Stimulated activated CD4-positive, alpha-beta T cell treated with anti-CD3 and anti-CD28 coated beads, Interleukin-15, amount 100 ng/mL, for 48 hours (primary cell): ENCODE results near the gene INPP4A.

Experiments used
- DNase-seq, 2 donors: peaks; one replicate each; pipeline ENCODE4 v3.0.0-alpha.2; 2020; ENCODE audit warnings: low read depth in 2 of 2

INPP4A gene

DNA sequence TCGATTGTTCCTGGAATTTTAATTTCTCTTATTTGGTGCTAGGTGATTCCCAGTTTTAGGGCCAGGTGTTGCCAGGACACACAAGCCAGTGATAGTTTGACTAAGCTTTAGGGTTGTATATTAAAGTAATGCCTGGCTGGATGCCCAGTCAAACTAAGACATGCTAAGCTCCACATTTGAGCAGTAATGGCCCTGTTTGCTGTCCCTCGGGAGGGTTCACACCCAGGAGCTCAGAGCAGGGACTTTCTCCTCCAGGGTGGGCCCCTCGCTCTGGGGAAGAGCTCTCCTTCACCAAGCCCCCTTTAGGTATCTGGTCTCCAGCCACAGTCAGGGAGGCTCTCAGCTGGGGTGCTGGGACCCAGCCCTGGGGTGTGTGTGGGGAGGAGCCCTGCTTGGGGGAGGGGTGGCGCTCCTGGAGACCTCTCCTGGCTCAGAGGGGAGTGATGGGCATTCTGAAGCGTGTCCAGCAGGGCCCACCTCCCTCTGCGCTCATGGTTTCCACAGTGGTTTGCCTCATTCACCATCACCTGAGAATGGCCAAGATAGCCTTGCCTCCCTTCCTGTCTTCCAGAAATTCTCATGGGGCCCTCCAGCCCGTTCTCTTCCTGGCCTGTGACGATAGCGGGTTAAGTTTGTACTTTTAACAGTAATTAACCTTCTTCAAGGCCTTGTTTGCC lies 31.7 kb downstream of the INPP4A start:
- DNase-seq, result no peak

DNA sequence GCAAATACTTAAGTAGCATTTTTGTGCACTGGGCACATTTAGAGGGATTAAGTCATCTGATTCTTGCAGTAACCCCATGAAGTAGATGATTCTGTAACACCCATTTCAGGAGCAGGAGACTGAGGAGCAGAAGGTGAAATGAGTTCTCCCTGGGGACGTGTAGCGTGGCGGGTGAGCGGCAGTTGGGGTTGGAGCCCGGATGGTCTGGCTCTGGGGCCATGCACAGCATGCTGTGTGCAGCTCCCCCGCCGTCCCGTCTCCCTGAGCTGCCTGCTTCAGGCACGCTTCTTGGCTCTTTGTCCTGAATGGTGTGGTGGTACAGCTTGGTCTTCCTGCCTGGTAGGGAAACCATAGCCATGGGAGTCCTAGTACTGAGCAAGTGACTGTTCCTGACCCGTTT lies 32.4 kb downstream of the INPP4A start:
- no peak for DNase-seq

DNA sequence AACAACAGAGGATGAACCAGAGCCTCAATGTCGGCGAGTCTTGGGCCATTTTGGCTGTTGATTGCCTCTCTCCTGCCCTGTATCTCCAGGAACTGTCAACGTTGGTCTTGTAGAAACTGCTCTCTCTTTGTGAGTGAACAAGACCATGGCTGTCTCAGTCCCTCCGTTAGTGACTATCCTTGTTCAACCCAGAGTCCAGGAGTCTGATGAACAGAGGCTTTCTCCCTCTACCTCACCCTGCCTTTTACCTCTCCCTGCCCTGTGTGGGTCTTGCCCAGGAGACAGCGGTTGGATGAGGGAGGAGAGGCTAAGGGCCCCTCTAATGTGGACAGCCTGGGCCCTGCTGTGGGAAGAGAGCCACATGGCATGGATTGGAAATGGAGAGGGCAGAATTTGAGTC lies 32.8 kb downstream of the INPP4A start:
- no peak for DNase-seq

DNA sequence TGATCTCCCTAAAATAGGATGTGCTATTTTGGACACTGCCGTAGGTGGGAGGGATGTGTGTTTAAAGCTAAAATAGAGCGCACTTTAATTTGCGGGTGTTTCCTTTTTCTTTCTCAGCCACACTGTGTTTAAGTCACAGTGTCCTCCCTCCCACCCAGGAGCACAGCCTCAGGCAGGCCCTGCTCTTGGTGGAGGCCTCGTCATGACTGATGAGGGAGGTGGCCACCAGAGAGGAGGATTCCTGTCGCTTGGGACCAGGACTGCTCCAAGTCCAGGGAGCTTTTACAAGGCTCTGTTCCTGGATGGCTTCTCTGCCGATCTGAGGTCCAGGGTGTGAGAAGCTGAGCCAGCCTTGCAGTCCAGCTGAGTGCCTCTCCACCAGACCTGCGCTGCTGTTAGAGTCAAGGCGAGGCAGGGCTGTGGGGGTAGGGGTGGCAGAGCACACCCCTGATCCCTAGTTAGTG lies 33.5 kb downstream of the INPP4A start:
- no peak for DNase-seq

DNA sequence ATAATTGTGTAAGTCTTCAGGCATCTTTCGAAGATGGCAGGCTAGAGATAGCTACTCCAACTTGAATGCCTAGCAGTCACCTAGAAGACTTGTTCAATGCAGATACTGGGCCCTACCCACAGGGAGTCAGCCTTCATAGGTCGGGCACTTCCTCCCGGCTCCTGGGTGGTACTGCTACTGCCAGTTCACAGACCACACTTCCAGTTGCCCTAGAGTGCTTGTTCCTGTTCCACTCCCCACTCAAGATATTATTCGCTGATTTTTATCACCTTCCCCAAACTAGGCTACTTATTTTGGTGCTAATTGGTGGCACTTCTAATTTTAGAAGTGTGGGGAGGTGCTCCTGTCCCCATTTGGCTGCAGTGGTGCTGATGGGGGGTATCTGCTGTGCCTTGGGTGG lies 34.2 kb downstream of the INPP4A start:
- DNase-seq, result no peak

DNA sequence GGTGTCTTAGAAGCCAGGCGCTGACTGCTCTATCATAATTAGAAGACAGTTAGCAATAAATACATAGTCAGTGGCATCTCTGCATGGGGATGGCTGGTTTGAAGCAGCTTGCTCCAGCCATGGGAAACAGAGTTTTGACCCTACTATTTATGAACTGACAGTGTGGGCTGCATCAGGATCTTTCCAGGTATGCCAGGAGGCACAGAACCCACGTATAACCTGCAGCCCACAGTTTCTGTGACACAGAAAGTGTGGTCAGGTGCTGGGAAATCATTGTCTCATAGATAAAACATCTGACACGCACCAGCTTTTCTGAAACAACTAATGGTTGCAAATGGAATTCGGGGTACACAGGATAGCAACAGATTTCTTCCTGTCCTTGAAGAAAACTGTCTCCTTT lies 34.7 kb downstream of the INPP4A start:
- DNase-seq, result no peak

DNA sequence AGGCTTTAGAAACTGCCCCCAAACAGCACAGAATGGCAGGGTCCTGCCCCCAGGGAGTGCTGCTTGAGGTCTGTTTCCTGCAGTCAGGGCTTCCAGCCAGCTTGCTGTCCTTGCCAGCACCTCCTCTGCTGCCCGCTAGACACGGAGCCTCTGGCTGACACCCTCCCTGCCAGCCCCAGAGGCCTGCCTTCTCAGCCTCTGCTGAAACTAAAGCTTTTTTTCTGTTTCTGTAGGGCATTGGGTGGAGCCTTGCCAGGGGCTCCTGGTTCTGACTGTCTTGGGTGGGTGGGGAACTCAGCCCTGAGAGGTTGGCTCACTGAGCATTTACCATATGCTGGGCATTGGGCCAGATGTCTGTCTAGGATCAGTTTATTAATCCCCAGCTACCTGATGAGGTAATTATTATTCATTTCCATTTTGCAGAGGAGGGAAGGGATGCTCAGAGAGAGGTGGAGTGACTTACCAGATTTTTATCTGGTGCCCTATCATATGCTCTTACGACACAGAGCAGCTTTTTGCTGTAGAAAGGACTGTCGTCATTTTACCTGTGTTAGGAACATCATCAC lies 35.4 kb downstream of the INPP4A start:
- peak; percentile 45 to 52 for DNase-seq

DNA sequence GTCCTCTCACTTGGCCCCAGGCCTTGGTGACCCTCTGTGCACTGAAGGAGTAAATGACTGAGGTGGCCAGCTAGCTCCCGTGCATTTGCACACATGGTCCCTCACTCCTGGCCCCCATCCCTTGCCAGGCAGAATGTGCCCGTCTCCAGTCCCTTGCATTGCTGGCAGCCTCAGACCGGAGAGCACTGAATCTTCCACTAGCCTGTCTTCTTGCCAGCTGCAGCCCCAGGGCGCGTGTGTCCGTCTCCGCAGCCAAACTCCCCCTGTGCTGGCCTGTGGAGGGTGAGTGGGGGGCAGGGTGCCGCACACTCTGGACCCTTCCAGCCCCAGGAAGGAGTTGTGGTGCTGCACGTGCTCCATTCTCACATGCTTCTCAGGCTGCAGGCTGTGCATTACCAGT lies 35.9 kb downstream of the INPP4A start:
- no peak for DNase-seq

DNA sequence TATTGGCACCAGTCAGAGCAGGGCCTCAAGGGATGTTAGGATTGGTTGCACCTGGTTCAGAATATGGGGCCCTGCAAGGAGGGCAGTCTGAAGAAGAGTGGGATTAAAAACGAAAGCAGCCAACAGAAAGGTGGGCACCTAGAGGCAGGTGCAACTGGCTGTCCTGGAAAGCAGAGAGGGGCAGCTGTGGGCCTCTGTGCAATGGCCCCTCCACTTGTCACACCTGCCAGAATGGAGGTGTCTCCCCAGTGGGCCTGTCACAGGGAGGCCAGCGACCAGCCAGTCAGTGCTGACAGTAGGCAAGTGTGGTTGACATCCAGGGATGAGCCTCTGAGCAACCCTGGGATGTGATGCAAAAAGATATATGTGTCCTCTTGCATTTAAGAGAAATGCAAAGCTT lies 37.7 kb downstream of the INPP4A start:
- no peak for DNase-seq

DNA sequence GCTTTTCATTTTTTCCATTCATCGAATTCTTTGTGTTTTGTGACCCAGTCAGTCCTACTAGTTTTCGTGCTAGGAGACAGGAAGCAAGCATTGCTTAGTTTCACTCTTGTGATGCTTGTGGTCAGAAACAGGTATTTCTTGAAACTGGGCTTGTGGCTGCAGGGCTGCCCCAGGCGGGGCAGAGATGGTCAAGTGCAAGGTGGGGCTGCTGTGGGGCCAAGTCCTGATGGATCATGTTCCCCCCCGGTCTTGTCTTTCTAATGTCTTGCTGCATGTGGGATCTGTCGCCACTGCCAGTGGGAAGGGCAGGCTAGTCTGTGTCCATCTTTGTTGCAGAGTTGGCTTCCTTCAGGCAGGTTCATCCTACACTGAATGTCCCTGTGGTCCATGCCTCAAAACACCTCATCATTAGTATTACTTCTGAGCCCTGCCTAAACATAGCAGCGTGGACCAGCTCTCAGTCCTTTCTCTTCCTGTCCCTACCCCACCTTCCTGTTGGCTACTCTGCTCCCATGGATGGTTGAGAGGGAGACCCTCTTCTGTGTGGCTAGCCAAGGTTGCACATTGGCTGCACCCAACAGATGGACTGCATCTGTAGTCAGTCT lies 38.7 kb downstream of the INPP4A start:
- no peak for DNase-seq

DNA sequence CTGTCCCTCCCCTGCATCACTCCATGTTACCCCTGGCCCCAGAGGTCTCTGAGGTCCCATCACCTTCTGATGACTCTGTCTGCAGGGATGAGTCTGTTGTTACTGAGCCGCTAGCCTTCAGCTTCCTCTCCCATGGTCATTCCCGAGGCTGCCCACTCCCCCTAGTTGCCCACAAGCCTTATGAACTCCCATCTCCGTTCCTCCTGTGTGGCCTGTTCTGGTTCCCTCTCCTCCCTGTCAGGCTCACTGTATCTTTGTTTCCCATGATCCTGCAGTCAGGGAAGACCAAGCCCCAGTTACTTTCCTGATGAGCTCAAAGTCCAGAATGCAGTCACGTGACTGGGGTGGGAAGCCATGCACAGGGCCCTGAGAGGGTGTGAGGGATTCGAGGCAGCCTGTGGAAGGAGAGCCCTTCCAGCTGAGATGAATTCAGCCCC lies 39.5 kb downstream of the INPP4A start:
- DNase-seq, result no peak

DNA sequence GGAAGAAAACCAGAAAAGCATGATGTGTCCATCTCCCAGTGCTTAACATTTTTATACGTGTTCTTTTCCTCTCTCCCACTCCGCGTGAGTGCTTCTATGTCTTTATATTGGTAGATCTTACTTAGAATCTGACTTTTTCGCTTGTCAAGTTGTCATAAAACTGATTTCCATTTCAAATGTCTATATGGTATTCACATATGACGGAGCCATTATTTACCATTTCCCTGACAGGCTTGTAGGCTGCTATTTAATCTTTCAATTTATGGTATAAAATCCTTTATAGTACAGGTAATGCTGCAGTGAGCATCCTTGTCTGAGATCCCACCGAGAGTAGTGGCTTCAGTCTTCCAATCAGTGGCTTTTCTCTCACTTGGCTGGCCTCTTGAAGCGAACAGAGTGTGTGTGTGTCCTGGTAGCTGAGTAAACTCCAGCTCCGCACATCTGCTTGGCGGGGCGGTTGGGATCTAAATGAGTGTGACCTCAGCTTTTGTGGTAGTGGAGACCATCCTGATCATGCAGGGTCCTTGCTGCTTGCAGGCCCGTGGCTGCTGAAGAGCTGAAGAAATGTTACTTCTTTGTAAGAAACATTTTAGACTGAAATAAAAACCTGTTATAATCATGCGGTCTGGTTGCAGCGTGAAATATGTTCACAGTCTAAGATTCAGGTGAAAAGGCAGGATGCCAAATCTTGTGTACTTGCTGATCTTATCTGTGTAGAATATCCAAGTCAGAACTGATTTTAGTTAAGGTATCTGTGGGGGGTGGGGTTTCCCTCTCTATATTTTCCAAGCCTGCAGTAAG lies 40.2 kb downstream of the INPP4A start:
- no peak for DNase-seq

DNA sequence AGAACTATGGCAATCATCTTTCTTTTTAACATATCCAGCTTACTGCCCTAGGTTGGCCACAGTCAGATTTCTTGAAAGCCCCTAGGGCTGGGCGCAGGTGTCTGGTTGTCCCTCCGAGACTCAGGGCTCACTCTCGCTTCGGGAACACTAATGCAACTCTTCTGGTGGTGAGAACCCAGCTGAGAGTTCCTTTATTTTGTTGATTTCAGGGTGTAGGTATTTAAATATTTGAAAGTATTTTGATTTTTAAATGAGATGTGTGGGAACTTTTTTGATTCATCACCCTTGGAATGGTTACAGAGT lies 40.7 kb downstream of the INPP4A start:
- DNase-seq, result no peak

DNA sequence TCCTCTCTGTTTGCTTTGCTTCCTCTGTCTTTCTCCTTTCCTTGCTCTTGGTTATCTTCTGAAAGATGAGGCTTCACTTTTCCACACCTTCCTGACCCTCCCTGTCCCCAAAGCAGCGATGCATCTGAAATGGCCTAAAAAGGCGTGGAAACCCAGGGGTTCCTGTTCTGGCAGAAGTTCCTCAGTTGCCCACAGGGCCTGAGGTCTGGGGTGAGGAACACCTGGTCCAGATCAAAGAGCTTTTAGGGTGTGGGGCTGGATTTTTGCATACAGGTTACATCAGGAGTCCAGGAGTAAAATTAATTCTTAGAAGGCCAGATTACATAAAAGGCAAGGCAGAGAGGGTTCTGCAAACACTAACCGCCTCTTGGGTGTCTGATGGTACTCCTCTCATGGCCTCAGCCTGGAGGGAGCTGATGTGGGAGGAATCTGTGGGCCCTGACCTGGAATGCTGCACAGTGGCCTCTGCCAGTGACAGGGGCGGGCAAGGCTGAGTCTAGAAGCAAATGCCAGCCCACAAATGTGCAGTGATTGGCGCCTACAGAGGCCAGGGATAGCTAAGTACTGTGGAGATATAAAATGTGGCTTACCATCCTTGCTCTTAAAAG lies 41.8 kb downstream of the INPP4A start:
- no peak for DNase-seq

DNA sequence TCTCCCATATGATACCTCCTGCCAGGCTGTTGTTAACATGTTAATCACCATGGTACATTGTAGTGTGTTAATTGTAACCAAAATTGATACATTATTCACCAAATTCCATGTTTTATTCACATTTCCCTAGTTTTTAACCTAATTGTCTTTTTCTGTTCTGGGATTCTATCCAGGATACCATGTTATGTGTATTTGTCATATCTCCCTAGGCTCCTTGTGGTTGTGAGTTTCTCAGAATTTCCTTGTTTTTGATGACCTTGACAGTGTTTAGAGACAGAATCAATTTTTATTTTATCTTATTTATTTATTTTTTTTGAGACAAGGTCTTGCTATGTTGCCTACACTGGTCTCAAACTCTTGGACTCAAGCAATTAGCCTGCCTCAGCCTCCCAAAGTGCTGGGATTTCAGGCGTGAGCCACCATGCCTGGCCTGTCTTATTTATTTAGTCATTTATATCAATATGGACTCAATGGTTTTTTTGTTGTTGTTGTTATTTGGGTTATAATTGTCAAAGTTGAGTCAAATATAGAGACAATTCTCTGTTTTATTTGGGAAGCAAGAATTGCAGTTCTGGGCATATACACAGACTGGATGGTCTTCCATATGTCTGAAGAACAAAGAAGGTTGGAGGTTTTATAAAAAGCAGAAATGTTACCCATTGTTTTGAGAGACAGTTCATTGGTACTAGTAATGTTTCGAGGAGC lies 42.6 kb downstream of the INPP4A start:
- no peak for DNase-seq

DNA sequence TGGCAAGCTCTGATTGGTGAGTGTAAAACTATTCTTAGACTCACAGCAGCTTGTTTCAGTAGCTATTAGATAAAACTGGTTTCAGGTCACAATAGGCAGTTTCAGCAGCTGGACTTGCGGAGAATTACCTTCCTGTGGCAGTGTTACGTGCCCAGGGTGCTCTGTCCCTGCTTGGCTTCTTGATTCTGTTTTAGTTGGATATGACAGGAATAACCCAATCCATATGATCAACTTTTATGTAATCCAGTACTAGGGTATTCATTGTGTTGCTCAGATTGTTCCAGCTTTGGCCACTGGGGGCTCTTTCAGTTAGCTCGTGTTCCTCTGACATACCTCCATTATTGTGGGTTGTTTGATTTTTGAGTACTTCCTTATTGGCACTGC lies 43.1 kb downstream of the INPP4A start:
- DNase-seq, result no peak

DNA sequence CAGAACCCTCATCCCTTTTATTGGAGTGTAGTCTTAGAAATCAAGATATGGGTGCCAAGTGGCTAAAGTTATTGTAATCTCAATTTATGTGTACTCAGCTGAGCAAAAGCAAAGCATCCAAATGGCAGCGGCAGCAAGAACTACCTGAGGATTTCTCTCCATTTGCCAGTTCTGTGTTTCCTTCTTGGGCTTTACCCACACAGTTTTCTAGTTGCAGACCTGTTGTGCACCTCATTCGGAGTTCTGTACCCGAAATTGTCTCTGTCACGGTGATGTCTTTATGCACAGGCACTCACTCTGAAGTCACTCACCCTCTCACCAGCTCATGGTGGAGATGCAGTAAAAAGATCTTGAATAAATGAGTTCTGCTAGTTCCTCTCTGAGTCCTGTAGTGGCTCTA lies 43.6 kb downstream of the INPP4A start:
- no peak for DNase-seq

DNA sequence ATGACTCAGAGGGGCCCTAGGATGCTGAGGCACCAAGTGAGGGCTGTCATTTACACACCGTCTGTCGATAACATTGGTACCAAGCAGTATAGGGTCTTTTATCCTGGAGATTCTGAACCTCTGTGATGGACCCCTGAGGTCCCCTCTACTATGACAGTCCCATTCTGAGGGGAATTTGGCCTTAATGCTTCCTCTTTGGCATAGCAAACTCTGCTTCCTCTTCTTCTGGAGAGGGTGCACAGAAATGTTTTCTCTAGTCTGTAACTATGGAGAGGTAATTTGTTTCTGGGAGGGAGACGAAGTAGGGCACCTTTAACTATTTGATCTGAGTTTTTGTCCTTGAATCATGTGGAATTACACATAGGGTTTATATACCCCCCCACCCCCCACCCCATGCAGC lies 44.8 kb downstream of the INPP4A start:
- DNase-seq, result no peak

DNA sequence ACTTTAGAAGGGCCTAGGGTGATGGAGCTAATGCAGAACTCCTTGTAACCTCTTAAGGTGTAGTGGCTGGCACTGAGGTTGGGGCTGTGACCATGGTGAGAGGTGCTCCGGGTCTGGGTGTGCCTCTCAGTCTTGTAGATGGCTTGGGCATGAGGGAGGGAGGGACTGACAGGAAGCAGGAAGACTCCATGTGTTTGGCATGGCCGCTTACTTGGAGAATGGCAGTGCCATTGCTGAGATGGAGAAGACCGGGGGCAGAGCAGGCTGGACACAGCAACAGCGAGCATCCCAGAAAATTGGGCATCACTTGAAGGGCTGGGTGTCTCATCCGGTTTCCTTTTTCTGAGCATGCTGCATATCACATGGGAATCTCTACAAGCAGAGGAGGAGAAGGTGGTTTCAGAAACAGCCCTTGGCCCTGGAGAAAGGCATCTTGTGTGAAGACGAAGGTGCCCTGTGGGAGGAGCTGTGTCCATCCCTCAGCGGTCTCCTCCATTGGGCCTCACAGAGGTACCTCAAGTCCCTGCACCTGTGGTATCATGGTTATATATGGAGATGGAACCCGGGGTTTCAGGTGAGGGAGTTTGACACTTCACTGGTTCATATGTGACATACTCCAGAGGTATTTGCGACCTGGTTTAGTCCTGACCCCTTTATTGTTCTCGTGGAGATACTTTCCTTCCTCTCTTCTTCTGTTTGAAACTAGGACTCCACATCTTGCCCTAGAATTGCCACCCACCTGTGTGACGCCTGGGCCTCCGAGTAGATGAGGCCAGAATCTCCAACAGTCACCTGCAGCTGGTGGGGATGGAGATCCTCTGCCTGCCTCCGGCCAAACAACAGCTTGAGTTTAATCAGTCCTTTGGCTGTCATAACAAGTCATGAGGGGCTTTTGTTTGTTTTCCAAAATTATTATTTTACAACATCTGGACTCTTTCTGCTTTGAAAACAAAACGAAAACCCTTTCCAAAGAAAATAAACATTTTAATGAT lies 45.6 kb downstream of the INPP4A start:
- DNase-seq, result no peak

DNA sequence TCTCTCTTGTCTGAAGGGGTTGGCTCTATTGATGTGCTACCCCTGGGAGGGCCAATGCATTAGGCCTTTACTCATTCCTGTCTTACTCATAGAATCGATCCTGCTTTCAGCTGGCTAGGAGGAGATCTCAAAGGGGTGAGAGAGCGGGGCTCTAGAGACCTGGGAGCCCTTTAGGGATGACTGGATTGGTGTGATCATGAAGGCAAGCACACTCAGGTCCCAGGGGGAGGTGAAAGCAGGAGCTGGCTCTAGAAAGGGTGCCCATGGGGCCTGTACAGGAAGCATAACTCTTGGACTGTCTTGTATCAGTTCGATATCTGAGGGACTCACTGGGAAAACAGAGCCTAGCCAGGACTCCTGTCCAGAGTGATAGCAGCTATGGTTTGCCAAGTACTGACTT lies 47.8 kb downstream of the INPP4A start:
- no peak for DNase-seq

DNA sequence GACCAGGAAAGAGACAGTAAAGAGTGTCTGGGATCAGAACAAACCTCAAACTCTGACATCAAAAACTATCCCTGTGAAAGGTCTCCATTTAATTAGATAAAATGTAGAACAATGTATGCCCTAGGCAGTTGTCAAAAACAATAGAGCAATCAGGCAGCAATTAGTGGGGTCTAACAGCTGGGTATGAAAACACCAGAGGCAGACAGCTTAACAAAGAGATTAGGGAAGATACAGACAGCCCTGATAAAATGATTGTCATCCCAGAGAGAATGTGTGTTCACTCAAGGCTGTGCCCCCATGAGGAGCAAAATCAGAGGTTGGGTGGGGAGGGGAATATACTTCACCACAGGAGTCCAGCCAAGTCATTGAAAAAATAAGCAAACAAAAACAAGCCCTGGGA lies 50.0 kb downstream of the INPP4A start:
- DNase-seq, result no peak
